Astrocyte of the spinal cord (primary cell): ENCODE measurements around the gene EEIG1.
A peak's percentile ranks its signal among the peaks of the same experiment; 100 is the strongest.

Experiments
- DNase-seq: peaks from one replicate; pipeline ENCODE4 v3.0.0; 2011; ENCODE audit warnings: low read depth, low spot score
- H3K4me3 ChIP-seq: 2 replicates; pipeline ENCODE4 v1.5.1; 2011; ENCODE audit warnings: low read depth, mild to moderate bottlenecking, low read length, moderate library complexity
- CTCF ChIP-seq: IDR thresholded peaks from 2 replicates; pipeline ENCODE4 v1.5.1; 2012; ENCODE audit warnings: low read depth, mild to moderate bottlenecking, low read length, inconsistent platforms
- in situ Hi-C: cut with HindIII; loops from 2 replicates; pipeline ENCODE4 v1.10.0; 2017; ENCODE audit warnings: low sequenced_read_pairs

The EEIG1 gene

GRCh38 chr9:127968042-127968441, 12.7 kb downstream of the EEIG1 start:
- peak; percentile 9 for TF ChIP-seq CTCF
- no peak overlapping the region for H3K4me3 ChIP-seq
- DNase-seq: peak; percentile 61
- in situ Hi-C loops: no loop called here

- in situ Hi-C loops: no loop called here
- no peak for TF ChIP-seq CTCF
- no peak for DNase-seq
- H3K4me3 ChIP-seq: no peak overlapping the region
These were observed 13.5 kb downstream of the EEIG1 start for GRCh38 chr9:127967151-127967809.

- DNase-seq: no peak
- H3K4me3 ChIP-seq: no peak overlapping the region
- TF ChIP-seq CTCF: no peak
- in situ Hi-C loops: no loop called here
These were observed 14.2 kb downstream of the EEIG1 start for GRCh38 chr9:127966416-127967150.

GRCh38 chr9:127965953-127966352, 14.8 kb downstream of the EEIG1 start:
- DNase-seq: no peak
- in situ Hi-C loops: no loop called here
- no peak for TF ChIP-seq CTCF
- no peak overlapping the region for H3K4me3 ChIP-seq

- no peak overlapping the region for H3K4me3 ChIP-seq
- no peak for DNase-seq
- in situ Hi-C loops: no loop called here
- TF ChIP-seq CTCF: no peak
These were observed 17.3 kb downstream of the EEIG1 start for GRCh38 chr9:127963359-127964064.

- in situ Hi-C loops: no loop called here
- H3K4me3 ChIP-seq: no peak overlapping the region
- TF ChIP-seq CTCF: no peak
- DNase-seq: no peak
These were observed 17.8 kb downstream of the EEIG1 start for GRCh38 chr9:127963041-127963358.
